CMK (cell line): ENCODE data around the gene AFF2.

ENCODE experiments used
- DNase-seq: peaks from one replicate; pipeline ENCODE4 v3.0.0-alpha.2; 2010; ENCODE audit warnings: low read depth

The AFF2 gene

GRCh38 chrX:148588649-148589310 lies 88.4 kb downstream of the AFF2 start:
- DNase-seq = no peak

GRCh38 chrX:148592595-148592994 lies 92.2 kb downstream of the AFF2 start:
- DNase-seq = no peak

- no peak for DNase-seq
Measured at GRCh38 chrX:148593146-148593545, 92.7 kb downstream of the AFF2 start.

DNA sequence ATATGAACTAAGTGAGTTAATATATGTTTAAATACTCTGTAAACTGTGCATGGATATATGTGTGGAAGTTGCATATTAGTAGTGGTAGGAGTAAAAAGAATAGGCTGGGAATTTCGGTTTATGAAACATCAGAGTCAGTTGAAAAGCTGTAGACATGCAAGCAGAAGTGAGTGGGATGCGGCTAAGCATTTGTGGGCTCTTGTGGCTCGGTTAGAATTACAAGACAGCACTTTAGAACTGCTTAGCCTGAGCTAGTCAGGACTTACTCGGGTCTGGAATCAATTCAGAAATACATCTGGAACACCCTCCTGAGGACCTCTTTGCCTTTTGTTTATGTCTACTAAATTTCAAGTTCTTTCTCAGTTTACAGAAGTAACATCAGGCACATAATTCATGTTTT lies 93.6 kb downstream of the AFF2 start:
- DNase-seq = no peak

- peak; percentile 47 for DNase-seq
Measured at GRCh38 chrX:148599404-148599803, 99.0 kb downstream of the AFF2 start.

- DNase-seq = no peak
Measured at GRCh38 chrX:148600131-148600530, 99.7 kb downstream of the AFF2 start.

DNA sequence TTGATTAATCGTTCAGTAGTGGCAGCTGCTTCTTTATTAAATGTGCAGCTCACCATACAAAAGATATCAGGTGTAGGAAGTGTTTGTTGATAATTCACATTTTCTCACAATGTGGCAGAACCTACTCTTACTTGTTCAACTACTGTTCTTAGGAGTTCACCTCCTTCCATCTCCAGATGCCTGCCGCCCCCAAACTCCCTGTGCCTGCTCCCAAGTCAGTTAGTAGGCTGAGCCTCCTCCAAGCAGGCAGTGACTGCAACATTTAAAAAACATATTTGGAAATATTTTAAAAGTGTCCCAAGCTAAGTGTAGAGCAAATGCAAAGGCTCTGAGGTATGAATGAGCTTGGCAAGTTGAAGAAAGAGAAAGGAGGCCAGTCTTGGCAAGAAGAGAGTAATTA lies 100.2 kb downstream of the AFF2 start:
- DNase-seq = no peak

- DNase-seq = no peak
Measured at GRCh38 chrX:148601034-148601433, 100.6 kb downstream of the AFF2 start.

GRCh38 chrX:148609515-148610327 lies 109.3 kb downstream of the AFF2 start:
- peak; percentile 17 for DNase-seq

- DNase-seq = no peak
Measured at GRCh38 chrX:148610328-148610698, 109.9 kb downstream of the AFF2 start.

DNA sequence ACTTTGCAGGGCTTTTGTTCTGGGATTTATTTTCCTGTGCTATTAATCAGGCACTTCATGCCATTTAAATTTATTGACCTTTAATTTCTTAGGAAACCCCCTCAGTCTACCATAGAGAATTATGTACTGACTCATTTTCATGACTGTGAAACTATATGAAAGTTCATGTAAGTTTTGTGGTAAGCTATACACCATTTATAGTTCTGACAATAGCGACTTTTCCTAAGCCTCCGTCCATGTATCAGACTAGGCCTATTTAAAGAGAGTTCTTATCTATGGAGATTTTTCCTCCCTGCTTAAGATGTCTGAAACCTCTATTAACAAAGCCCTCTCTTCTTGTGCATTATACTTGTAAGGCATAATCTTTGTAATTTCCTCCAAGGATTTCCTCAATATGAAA lies 111.6 kb downstream of the AFF2 start:
- no peak for DNase-seq

GRCh38 chrX:148612431-148612830 lies 112.0 kb downstream of the AFF2 start:
- DNase-seq = no peak

DNA sequence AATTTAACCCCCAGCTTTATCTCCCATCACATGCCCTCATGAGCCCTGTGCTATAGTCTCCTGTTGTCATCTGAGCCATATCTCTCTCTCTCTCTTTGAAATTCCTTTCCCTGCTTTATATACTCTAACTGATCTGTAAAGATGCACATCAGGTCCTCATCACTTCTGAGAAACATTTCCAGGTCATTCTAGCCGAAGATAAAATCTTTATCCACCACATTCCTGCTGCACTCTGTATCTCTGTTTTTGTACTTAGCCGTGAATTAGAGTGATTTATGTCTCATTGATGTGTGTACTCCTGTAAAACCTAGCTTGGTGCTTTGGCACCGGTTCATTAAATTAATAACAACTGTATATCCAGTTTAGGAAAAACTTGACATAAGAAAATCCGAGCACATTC lies 113.2 kb downstream of the AFF2 start:
- DNase-seq = no peak

DNA sequence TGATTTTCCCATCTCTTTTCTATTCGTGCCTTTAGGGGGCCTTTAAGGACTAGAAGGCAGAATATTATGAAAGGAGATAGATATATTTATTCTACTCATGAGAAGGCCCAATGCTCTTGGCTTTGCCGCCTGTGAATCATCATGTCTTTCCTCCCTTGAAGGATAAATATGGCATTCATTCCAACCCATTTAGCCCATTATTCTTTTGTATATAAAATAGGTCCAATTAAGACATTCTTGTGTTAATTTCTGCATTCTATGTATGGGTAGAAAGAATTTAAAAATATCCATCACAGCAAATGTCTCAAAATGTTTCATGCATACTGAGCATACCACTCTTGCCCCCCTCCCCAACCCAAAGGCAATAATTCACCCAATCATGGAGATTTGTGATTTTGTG lies 115.1 kb downstream of the AFF2 start:
- DNase-seq = no peak

GRCh38 chrX:148618470-148619445 lies 118.3 kb downstream of the AFF2 start:
- no peak for DNase-seq

- DNase-seq = no peak
Measured at GRCh38 chrX:148620023-148620422, 119.6 kb downstream of the AFF2 start.

GRCh38 chrX:148624951-148625474 lies 124.6 kb downstream of the AFF2 start:
- DNase-seq = no peak

DNA sequence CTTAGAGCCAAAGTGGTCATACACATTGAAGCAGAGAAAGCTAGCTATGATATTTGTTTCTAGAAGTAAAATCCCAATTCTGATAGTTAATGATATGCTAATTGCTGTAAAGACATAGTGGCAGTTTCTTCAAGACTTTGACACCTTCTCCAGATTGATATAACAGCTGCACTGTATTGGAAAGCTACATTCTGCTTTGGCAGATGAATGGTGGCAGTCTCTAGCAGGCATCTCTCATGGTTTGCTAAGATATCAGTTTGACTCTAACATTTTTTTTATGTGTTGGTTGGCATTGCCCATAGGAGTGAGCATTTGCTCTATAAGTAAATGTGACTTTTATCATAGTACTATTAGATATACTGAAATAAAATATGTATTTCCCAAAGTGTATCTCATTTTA lies 128.2 kb downstream of the AFF2 start:
- DNase-seq = no peak

GRCh38 chrX:148629434-148629833 lies 129.0 kb downstream of the AFF2 start:
- DNase-seq = no peak

DNA sequence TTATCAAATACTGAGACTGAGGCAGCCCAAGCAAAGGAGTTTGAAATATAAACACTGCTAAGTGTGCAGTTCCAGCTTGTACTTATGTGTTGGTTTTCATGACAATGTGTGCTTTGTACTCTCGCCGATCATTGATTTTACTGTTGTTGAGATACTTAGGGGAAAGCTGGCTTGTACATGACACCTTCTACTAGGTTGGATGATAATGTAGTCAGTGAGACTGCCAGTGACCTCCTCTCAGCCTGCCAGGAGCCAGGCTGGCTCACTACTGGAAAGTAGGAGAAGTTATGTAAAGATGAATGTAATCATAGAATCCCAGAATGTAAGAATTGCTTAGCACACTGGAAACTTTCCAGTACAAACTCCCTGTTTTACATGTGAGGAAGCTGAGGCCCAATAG lies 132.0 kb downstream of the AFF2 start:
- DNase-seq = no peak

DNA sequence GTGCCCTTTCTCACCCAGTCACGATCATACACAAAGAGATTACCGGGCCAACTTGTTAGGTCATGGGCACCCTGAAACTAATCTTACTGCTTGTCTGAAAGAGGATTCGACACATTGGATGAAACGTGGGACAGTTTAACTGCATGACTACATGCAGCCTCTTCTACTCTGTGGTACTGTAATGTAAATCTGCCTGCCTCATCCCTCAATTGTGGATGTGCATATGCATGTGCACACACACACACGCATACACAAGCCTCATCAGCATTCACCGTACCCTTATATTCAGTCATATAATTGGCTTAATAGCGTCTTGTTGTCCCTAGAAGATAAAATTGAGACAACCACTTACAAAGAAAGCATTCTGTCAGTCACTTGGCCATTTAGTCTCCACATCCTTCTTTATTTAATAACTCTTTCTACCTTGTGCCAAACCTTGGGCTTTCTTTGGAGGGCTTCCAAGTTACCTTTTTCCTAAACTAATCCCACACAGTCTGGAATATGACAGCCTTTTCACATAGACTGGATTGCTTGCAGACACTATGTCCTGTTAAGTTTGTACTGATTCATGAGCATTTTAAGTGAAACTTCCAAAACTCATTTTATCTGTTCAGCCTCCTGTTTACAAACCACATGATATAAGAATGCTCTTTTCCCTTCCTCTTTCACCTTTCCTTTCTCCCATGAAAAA lies 132.9 kb downstream of the AFF2 start:
- DNase-seq = no peak

- no peak for DNase-seq
Measured at GRCh38 chrX:148634591-148634990, 134.2 kb downstream of the AFF2 start.
